ENCODE results near the gene ANK2.
"Not testable (repeated sequence)": the region's sequence is repeated elsewhere in the genome, so short reads cannot be mapped to it uniquely, and the experiment has no call there.

The ANK2 gene

DNA sequence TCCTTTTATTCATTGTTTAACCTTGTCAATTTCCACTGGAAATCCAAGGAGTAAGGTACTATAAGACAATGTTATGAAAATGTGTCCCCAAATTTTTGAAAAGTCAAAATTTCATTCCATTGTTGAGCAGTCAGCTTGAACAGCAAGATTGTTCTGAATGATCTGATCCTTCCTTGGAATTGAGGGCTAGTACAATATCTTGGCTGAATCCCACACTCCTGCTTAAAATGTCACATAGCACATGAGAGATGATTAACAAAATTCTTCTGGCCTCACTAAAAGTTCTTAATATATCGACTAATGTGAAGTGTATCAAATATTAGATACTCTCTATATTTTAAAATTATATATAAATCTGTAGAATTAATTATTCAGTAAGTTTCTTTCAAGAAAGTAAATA lies 104.8 kb downstream of the ANK2 start:
- DNase-seq, result no peak

DNA sequence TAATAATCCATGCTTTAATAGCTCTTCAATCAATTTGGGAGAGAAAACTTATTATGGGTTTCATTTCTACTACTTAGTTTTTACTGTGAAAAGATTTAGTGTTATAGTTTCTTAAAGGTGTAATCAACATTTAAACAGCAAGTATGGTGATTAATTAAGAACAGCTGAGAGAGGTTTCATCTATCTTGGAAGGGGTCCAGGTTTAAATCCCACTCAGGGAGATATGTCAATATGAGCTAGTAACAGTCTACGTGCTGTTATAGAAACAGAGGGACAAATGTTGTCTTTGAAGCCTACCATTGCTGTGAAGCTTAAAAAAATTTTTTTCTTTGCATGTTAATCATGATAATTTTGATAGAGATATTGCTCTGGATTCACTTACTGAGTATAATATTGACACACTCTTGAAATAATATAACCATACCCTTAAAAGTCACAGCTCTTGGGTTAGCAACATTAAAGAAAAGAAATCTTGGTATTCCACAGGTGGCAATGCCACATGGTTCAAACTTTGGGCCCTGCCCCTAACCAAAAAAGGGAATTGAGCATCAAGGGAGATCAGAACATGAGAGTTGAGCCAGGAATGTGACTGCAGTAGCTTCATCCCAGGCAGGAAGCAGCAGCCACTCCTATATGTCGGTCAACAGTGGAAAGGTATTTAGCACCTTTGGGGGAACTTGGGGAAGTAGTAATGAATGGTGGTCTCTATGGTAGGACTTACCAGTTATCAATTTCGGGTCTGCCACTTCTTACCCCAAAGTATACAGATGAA lies 107.8 kb downstream of the ANK2 start:
- DNase-seq, result peak; percentile 8

- no peak for DNase-seq
Measured at GRCh38 chr4:113159942-113160545, 110.6 kb downstream of the ANK2 start.

DNA sequence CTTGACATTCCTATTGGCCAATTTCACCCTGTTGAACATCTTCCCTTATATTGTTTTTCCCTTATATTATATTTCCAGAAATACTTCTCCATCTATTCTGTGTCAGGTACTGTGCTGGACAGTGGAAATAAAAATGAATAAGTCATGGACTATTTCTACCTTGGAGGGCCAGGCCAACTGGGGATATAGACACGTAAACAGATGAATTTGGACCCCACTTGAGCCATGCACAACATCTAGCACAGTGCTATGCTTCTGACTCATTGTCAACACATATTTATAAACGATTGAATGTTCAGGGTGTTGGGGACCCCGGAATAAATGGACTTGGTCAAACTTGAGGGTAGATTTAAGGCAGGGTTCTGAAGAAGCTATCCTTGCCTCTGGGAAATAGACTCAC lies 111.1 kb downstream of the ANK2 start:
- DNase-seq, result no peak

DNA sequence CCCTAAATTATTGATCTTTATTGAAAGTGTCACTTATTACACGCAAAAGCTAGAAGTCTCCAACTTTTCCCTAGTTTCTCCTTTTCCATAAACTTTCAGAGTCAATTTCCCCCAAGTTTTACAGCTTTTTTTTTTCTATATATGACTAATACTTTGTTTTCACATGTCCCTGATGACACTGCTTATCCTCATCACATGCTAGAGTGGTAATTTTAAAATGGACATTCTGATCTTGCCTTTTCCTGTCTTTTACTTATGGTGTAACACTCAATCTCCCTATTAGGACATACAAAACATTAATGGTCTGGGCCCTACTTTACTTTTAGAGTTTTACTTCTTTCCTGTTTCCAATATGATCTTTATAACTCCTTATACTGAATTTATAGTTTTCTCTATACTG lies 112.6 kb downstream of the ANK2 start:
- no peak for DNase-seq

GRCh38 chr4:113169368-113169767 lies 119.9 kb downstream of the ANK2 start:
- no peak for DNase-seq

GRCh38 chr4:113170115-113170804 lies 120.8 kb downstream of the ANK2 start:
- no peak for DNase-seq

- no peak for DNase-seq
Measured at GRCh38 chr4:113170805-113171468, 121.5 kb downstream of the ANK2 start.

GRCh38 chr4:113173126-113173792 lies 123.8 kb downstream of the ANK2 start:
- DNase-seq, result no peak

GRCh38 chr4:113173793-113174264 lies 124.4 kb downstream of the ANK2 start:
- DNase-seq, result no peak

- DNase-seq, result no peak
Measured at GRCh38 chr4:113179091-113179490, 129.6 kb downstream of the ANK2 start.

GRCh38 chr4:113179996-113180395 lies 130.5 kb downstream of the ANK2 start:
- DNase-seq, result no peak

- DNase-seq, result peak; percentile 64
Measured at GRCh38 chr4:113181289-113182007, 132.0 kb downstream of the ANK2 start.

DNA sequence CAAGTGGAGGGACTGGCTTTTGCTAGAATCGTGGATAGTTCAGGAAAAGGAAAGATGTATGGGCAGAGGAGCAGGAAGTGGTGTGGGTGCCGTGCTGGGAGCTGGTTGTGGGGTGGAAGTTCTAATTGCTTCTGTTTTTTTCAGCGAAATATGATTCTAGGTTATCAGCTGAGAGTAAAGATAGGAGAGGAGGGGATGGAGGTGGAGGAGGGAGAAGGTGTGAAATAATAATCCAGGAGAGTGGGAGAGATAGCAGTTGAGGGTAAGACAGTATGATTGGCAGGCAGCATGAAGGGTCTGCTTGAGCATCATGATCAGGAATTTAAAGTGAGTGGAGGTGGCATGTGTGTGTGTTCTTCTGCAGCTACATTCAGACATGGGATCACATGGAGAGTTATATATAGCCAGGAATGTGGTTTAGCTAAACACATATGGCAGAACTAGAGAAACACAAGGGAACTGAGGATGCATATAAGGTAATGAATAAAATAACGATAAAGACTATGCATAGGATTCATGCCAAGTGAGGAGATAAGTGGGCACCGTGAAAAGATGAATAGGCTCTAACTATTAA lies 133.7 kb downstream of the ANK2 start:
- no peak for DNase-seq

DNA sequence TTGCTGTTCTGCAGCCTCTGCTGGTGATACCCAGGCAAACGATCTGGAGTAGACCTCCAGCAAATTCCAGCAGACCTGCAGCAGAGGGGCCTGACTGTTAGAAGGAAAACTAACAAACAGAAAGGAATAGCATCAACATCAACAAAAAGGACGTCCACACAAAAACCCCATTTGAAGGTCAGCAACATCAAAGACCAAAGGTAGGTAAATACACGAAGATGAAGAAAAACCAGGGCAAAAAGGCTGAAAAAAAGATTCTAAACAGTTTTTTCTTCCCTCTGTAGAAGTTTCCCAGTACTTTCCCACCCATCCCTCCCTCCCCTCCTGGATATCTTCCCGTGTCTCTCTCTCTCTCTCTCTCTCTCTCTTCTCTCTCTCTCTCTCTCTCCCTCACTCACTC lies 136.8 kb downstream of the ANK2 start:
- not testable (repeated sequence) for DNase-seq

- no peak for DNase-seq
Measured at GRCh38 chr4:113186913-113187312, 137.5 kb downstream of the ANK2 start.

- DNase-seq, result no peak
Measured at GRCh38 chr4:113187358-113187757, 137.9 kb downstream of the ANK2 start.

GRCh38 chr4:113189546-113189945 lies 140.1 kb downstream of the ANK2 start:
- DNase-seq, result no peak

GRCh38 chr4:113209153-113209552 lies 159.7 kb downstream of the ANK2 start:
- no peak for DNase-seq

- no peak for DNase-seq
Measured at GRCh38 chr4:113209652-113210320, 160.3 kb downstream of the ANK2 start.

GRCh38 chr4:113212613-113213012 lies 163.2 kb downstream of the ANK2 start:
- DNase-seq, result no peak
